Adrenal gland (tissue), 5 donors: Measurements from ENCODE around the gene PSMB11.

Source experiments
- CTCF ChIP-seq, 6 experiments: fragments of 450-650 bp in 4 of 6; fragments of 200-600 bp in 2 of 6; sonication (generic) in 1 of 6; IDR thresholded peaks; 1 replicate in 5 of 6; 2 replicates in 1 of 6; pipeline versions ENCODE4 v1.5.1 to v1.8.0; 2016 to 2021; ENCODE audit warnings: antibody characterized with exemption in 6 of 6, mild to moderate bottlenecking in 2 of 6, moderate library complexity in 1 of 6
- POLR2A ChIP-seq, 2 donors: fragments of 450-650 bp; IDR thresholded peaks; one replicate each; pipeline ENCODE4 v1.6.1; 2017; ENCODE audit warnings: antibody characterized with exemption in 2 of 2, mild to moderate bottlenecking in 2 of 2, moderate library complexity in 1 of 2
- donor health status: DM: no; HTN: no; CAD: no.

GRCh38 chr14:23070262-23071129 lies 28.5 kb downstream of the PSMB11 start:
- TF ChIP-seq CTCF (IDR thresholded peaks at IDR 0.05): no peak
- no peak for TF ChIP-seq POLR2A (IDR thresholded peaks at IDR 0.05)
